IMR-90 (cell line): ENCODE results near the gene MYADML2. TPM values are rescaled to one million over a fixed set of nuclear protein-coding genes. Genes with fewer than 3 reads are reported as not detected.

Source experiments
- ATAC-seq: fragments of 200-7000 bp; cut with Tn5 transposase; 2 replicates; pipeline ENCODE4 v1.9.1; 2020; ENCODE audit warnings: low read depth, mild to moderate bottlenecking, moderate library complexity
- BruUV-seq: library from RNA; stranded (reverse); fragments of 400-500 nt; replicated peaks from 2 replicates; lab custom pipeline; 2021; lab: Mats Ljungman, UMichigan
- CTCF ChIA-PET: fragments of 300-600 bp; formaldehyde crosslinking; extraction: SDS; loops from one replicate; lab custom pipeline; 2021; ENCODE audit warnings: antibody characterized with exemption; lab: Yijun Ruan, JAX
- POLR2A ChIA-PET: fragments of 300-600 bp; sonication (Branson Sonifier 250); formaldehyde crosslinking; loops from one replicate; lab custom pipeline; 2022; ENCODE audit warnings: antibody characterized with exemption; ENCODE audit not compliant: unreplicated experiment; lab: Charles Lee
- DNase-seq: peaks from one replicate; pipeline ENCODE4 v3.0.0; 2013
- H2AFZ ChIP-seq: replicated peaks from 2 replicates; pipeline ENCODE3; 2013; ENCODE audit warnings: low read length, mild to moderate bottlenecking; ENCODE audit not compliant: poor library complexity
- H2AK5ac ChIP-seq: 2 replicates; pipeline ENCODE4 v1.6.1; 2013; ENCODE audit warnings: low read depth, low read length, inconsistent platforms
- H2AK9ac ChIP-seq: replicated peaks from 2 replicates; pipeline ENCODE3; 2013; ENCODE audit warnings: mild to moderate bottlenecking, low read depth, low read length, moderate library complexity; ENCODE audit not compliant: poor library complexity
- H2BK120ac ChIP-seq: 2 replicates; pipeline ENCODE4 v1.6.1; 2013; ENCODE audit warnings: low read depth, low read length, inconsistent platforms
- H2BK15ac ChIP-seq: 3 replicates; pipeline ENCODE4 v1.6.1; 2013; ENCODE audit warnings: low read depth, low read length, inconsistent platforms
- H2BK20ac ChIP-seq: 2 replicates; pipeline ENCODE4 v1.6.1; 2013; ENCODE audit warnings: low read depth, mild to moderate bottlenecking, inconsistent platforms, low read length, moderate library complexity
- H2BK5ac ChIP-seq: 2 replicates; pipeline ENCODE4 v1.6.1; 2013; ENCODE audit warnings: mild to moderate bottlenecking, low read depth, low read length, inconsistent platforms; ENCODE audit not compliant: poor library complexity, severe bottlenecking
- H3K14ac ChIP-seq: replicated peaks from 2 replicates; pipeline ENCODE4 v1.6.1; 2013; ENCODE audit warnings: low read depth, low read length, inconsistent platforms
- H3K18ac ChIP-seq: 2 replicates; pipeline ENCODE4 v1.6.1; 2013; ENCODE audit warnings: low read depth, low read length, control low read depth
- H3K23ac ChIP-seq: 2 replicates; pipeline ENCODE4 v1.6.1; 2013; ENCODE audit warnings: low read depth, low read length, inconsistent platforms
- H3K27ac ChIP-seq: 2 replicates; pipeline ENCODE4 v1.5.1; 2013; ENCODE audit warnings: mild to moderate bottlenecking, control low read depth, low read length; ENCODE audit not compliant: insufficient read depth
- H3K27me3 ChIP-seq: 2 replicates; pipeline ENCODE4 v1.6.1; 2013; ENCODE audit warnings: low read length; ENCODE audit not compliant: control insufficient read depth, insufficient read depth
- H3K36me3 ChIP-seq: 2 replicates; pipeline ENCODE4 v1.6.1; 2013; ENCODE audit warnings: low read length, mixed read lengths; ENCODE audit not compliant: control insufficient read depth, insufficient read depth
- H3K4ac ChIP-seq: 2 replicates; pipeline ENCODE4 v1.6.1; 2013; ENCODE audit warnings: low read depth, low read length, inconsistent platforms
- H3K4me1 ChIP-seq: 2 replicates; pipeline ENCODE4 v1.6.1; 2013; ENCODE audit warnings: low read length, mixed read lengths; ENCODE audit not compliant: control insufficient read depth, insufficient read depth
- H3K4me2 ChIP-seq: 2 replicates; pipeline ENCODE4 v1.6.1; 2013; ENCODE audit warnings: low read depth, mild to moderate bottlenecking, control low read depth, low read length, moderate library complexity
- H3K4me3 ChIP-seq: 2 replicates; pipeline ENCODE4 v1.5.1; 2013; ENCODE audit warnings: low read depth, mild to moderate bottlenecking, control low read depth, low read length, moderate library complexity; ENCODE audit not compliant: insufficient read depth
- H3K56ac ChIP-seq: 2 replicates; pipeline ENCODE4 v1.6.1; 2013; ENCODE audit warnings: low read length, inconsistent platforms; ENCODE audit not compliant: insufficient read depth; ENCODE audit errors: extremely low read depth
- H3K79me1 ChIP-seq, 2 experiments: 2 replicates each; pipeline ENCODE4 v1.6.1; 2013; ENCODE audit warnings: low read length in 2 of 2, inconsistent platforms in 1 of 2, low read depth in 1 of 2
- H3K9ac ChIP-seq: 2 replicates; pipeline ENCODE4 v1.6.1; 2013; ENCODE audit warnings: low read depth, low read length, control low read depth
- H3K9me1 ChIP-seq: 2 replicates; pipeline ENCODE4 v1.6.1; 2013; ENCODE audit warnings: low read length, inconsistent platforms; ENCODE audit not compliant: insufficient read depth
- H3K9me3 ChIP-seq: 2 replicates; pipeline ENCODE4 v1.6.1; 2013; ENCODE audit warnings: low read length; ENCODE audit not compliant: control insufficient read depth, insufficient read depth
- H4K20me1 ChIP-seq: 2 replicates; pipeline ENCODE4 v1.6.1; 2013; ENCODE audit warnings: low read length, inconsistent platforms; ENCODE audit not compliant: insufficient read depth
- H4K5ac ChIP-seq: 2 replicates; pipeline ENCODE4 v1.6.1; 2013; ENCODE audit warnings: mild to moderate bottlenecking, low read depth, low read length, control low read depth
- H4K8ac ChIP-seq, 2 experiments: 2 replicates each; pipeline ENCODE4 v1.6.1; 2013; ENCODE audit warnings: low read depth in 2 of 2, low read length in 2 of 2, control low read depth in 1 of 2, inconsistent platforms in 1 of 2
- H4K91ac ChIP-seq: 2 replicates; pipeline ENCODE4 v1.6.1; 2013; ENCODE audit warnings: low read depth, low read length, inconsistent platforms; ENCODE audit not compliant: insufficient read depth
- MAFK ChIP-seq: IDR thresholded peaks from 2 replicates; pipeline ENCODE4 v1.6.1; 2012; ENCODE audit warnings: low read depth, low read length, improper control_type of control experiment
- MXI1 ChIP-seq: IDR thresholded peaks from 2 replicates; pipeline ENCODE4 v1.6.1; 2012; ENCODE audit warnings: low read depth, mild to moderate bottlenecking, low read length, moderate library complexity, borderline replicate concordance
- POLR2A ChIP-seq: IDR thresholded peaks from 2 replicates; pipeline ENCODE4 v1.6.1; 2012; ENCODE audit warnings: mild to moderate bottlenecking, low read depth, low read length
- RAD21 ChIP-seq: IDR thresholded peaks from 2 replicates; pipeline ENCODE4 v1.6.1; 2012; ENCODE audit warnings: low read length, improper control_type of control experiment
- USF2 ChIP-seq: fragments of 150-350 bp; IDR thresholded peaks from 2 replicates; pipeline ENCODE4 v1.6.1; 2017; ENCODE audit warnings: mild to moderate bottlenecking, antibody characterized with exemption, low read length, low read depth
- dilution Hi-C: fragments of 300-500 bp; cut with HindIII; formaldehyde crosslinking; loops from one replicate; pipeline ENCODE4 v1.14.3; 2018; ENCODE audit warnings: low sequenced_read_pairs; ENCODE audit not compliant: unreplicated experiment
- in situ Hi-C: fragments of 300-500 bp; cut with MboI; formaldehyde crosslinking; loops from 3 replicates; pipeline ENCODE4 v1.14.3; 2019; ENCODE audit warnings: low sequenced_read_pairs, inconsistent platforms, mixed read lengths
- intact Hi-C: fragments of 100-400 bp; cut with micrococcal nuclease; formaldehyde crosslinking; loops from 2 replicates; pipeline ENCODE4 v1.10.0; 2022
- polyA plus RNA-seq, 3 experiments: library from polyadenylated mRNA; depleted of rRNA; stranded (reverse); fragments of >200 nt; gene quantifications; 2 replicates each; pipeline ENCODE4 v1.2.3, GENCODE V29; 2012; ENCODE audit warnings: low replicate concordance in 1 of 3
- total RNA-seq: library from RNA; depleted of rRNA; stranded (reverse); fragments of >200 nt; gene quantifications from 2 replicates; pipeline ENCODE4 v1.2.3, GENCODE V29; 2012

Gene MYADML2
- total and polyA plus RNA-seq, 2 of the 4 experiments (the other 2 are of a cell fraction) = not detected

- no peak overlapping the region for H3K4me3 ChIP-seq
- ChIA-PET CTCF (no interaction called here), POLR2A (no interaction called here)
- no peak overlapping the region for H2BK15ac ChIP-seq
- no peak overlapping the region for H3K56ac ChIP-seq
- H3K9me1 ChIP-seq = peaks cover 7% of the 10 kb centered on the region
- no peak overlapping the region for H3K4me2 ChIP-seq
- H4K5ac ChIP-seq = no peak overlapping the region
- no peak for ATAC-seq
- in situ Hi-C loops = no loop called here
- no peak overlapping the region for H4K8ac ChIP-seq
- dilution Hi-C loops = no loop called here
- no peak overlapping the region for H2BK20ac ChIP-seq
- H3K9me3 ChIP-seq = peaks cover 3% of the 10 kb centered on the region
- H3K9ac ChIP-seq = no peak overlapping the region
- H3K27me3 ChIP-seq = no peaks in the 10 kb centered on the region; the same call in 1 of the 2 replicates
- no peak overlapping the region for H2AK9ac ChIP-seq
- intact Hi-C loops = no loop called here
- H3K14ac ChIP-seq = no peak overlapping the region
- H3K18ac ChIP-seq = no peak overlapping the region
- H4K91ac ChIP-seq = no peak overlapping the region
- no peaks in the 10 kb centered on the region for H4K20me1 ChIP-seq
- H3K79me1 ChIP-seq = peaks cover under 1 to 12% of the 10 kb centered on the region in 2 experiments; a peak in 2 of 4 replicates
- no peak overlapping the region for H2AK5ac ChIP-seq
- TF ChIP-seq POLR2A (no peak), USF2 (no peak), RAD21 (no peak), MAFK (no peak), MXI1 (no peak)
- no peak overlapping the region for H3K23ac ChIP-seq
- H3K4me1 ChIP-seq = peaks cover 3% of the 10 kb centered on the region
- no peak overlapping the region for H3K27ac ChIP-seq
- H2AFZ ChIP-seq = no peak overlapping the region
- H3K36me3 ChIP-seq = no peaks in the 10 kb centered on the region
- no peak overlapping the region for H2BK120ac ChIP-seq
- DNase-seq = no peak
- no peak overlapping the region for H3K4ac ChIP-seq
- BruUV-seq = no TSS peak
- no peak overlapping the region for H2BK5ac ChIP-seq
Measured at GRCh38 chr17:81973432-81973831, 26.4 kb upstream of the MYADML2 start.
